Measurements from ENCODE around the gene UBE2N.
"Not testable (repeated sequence)": the region's sequence is repeated elsewhere in the genome, so short reads cannot be mapped to it uniquely, and the experiment has no call there.

UBE2N gene

GRCh38 chr12:93379326-93379980 lies 62.3 kb downstream of the UBE2N start:
- no peak for FAIRE-seq

GRCh38 chr12:93378998-93379325 lies 62.8 kb downstream of the UBE2N start:
- no peak for FAIRE-seq

- not testable (repeated sequence) for FAIRE-seq
Measured at GRCh38 chr12:93378196-93378997, 63.4 kb downstream of the UBE2N start.

GRCh38 chr12:93377252-93378195 lies 64.2 kb downstream of the UBE2N start, which contains the start of gene NUDT4:
Gene NUDT4, plus strand, starts transcription at chr12:93377925. Its CDS starts 398 bp downstream, at chr12:93378323.
- FAIRE-seq = no peak

- no peak for FAIRE-seq
Measured at GRCh38 chr12:93376436-93377251, 65.1 kb downstream of the UBE2N start.

- FAIRE-seq = no peak
Measured at GRCh38 chr12:93375906-93376305, 65.8 kb downstream of the UBE2N start.

GRCh38 chr12:93373961-93374656 lies 67.6 kb downstream of the UBE2N start:
- no peak for FAIRE-seq

- FAIRE-seq = no peak
Measured at GRCh38 chr12:93370947-93371346, 70.8 kb downstream of the UBE2N start.

GRCh38 chr12:93369505-93369904 lies 72.2 kb downstream of the UBE2N start:
- no peak for FAIRE-seq

- FAIRE-seq = no peak
Measured at GRCh38 chr12:93368766-93369165, 73.0 kb downstream of the UBE2N start.

GRCh38 chr12:93366422-93366821 lies 75.3 kb downstream of the UBE2N start:
- FAIRE-seq = no peak

GRCh38 chr12:93365616-93366405 lies 75.9 kb downstream of the UBE2N start:
- FAIRE-seq = no peak

- no peak for FAIRE-seq
Measured at GRCh38 chr12:93363841-93364297, 77.9 kb downstream of the UBE2N start.

- no peak for FAIRE-seq
Measured at GRCh38 chr12:93361151-93361919, 80.4 kb downstream of the UBE2N start.

GRCh38 chr12:93360688-93361087 lies 81.1 kb downstream of the UBE2N start:
- FAIRE-seq = no peak

- no peak for FAIRE-seq
Measured at GRCh38 chr12:93358821-93359220, 82.9 kb downstream of the UBE2N start.

- FAIRE-seq = no peak
Measured at GRCh38 chr12:93358058-93358457, 83.7 kb downstream of the UBE2N start.

- no peak for FAIRE-seq
Measured at GRCh38 chr12:93356214-93356613, 85.5 kb downstream of the UBE2N start.

Measured in islet of Langerhans (tissue), 1 donor.